ENCODE results near the gene HSPA4. TPM values are rescaled to one million over a fixed set of nuclear protein-coding genes. Genes with fewer than 3 reads are reported as not detected.

Gene HSPA4
- polyA plus RNA-seq, 1 donor (not counting 4 experiments of a cell fraction or from before 2014, with no cell fraction given): 119 TPM

DNA sequence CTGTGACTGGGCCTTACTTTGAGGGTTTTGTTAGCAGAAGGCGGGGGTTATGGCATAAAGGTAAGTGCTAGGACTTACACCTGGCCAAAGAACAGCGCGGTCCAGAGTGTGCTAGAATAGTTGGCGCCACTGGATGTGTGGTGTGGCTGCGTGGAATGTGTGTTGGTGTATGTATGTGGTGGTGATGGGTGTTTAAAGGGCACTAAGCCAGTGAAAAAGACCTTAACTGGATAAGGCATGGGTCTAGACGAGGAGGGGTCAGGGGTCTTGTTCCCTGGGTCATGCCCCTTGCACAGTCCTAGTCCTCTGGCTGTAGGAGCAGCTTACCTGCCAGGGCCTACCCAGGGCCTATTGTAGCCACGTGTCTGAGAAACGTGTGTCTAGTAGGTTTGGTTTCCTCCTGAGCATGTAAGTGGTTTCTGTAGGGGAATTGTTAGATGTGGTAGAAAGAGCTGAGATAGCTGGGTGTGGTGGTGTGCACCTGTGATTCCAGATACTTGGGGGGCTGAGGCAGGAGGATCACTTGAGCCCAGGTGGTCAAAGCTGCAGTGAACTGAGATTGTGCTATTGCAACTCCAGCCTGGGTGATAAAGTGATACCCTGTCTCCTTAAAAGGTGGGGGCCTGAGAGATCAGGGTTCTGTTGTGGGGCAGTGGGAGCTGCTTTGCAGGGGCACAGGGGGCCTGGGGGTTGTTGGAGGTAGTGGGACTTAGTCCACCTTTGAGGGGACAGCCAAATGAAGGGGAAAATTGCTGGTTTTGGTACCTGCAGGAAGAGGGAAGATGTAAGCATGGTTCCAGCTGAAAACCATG lies 55.2 kb downstream of the HSPA4 start:
- Histone ChIP-seq H3K79me2 (ENCODE audit: control insufficient read depth, insufficient read depth, low read length) (no peaks in the 10 kb centered on the region), H3K4me3 (ENCODE audit: control insufficient read depth in 2 of 3, extremely low read depth in 1 of 3, insufficient read depth in 2 of 3, low read depth in 1 of 3, low read length in 3 of 3) (no peak overlapping the region), H3K9ac (ENCODE audit: control insufficient read depth, extremely low read depth, insufficient read depth, low read length) (no peak overlapping the region), H4K20me1 (ENCODE audit: control insufficient read depth, extremely low read depth, insufficient read depth, low read length) (no peaks in the 10 kb centered on the region), H3K4me2 (ENCODE audit: control insufficient read depth, extremely low read depth, insufficient read depth, low read depth, low read length) (no peak overlapping the region), H3K9me3 (ENCODE audit: control insufficient read depth, low read depth, low read length) (no peaks in the 10 kb centered on the region), H3K27me3 (ENCODE audit: control insufficient read depth, extremely low read depth, insufficient read depth, low read length) (no peaks in the 10 kb centered on the region), H3K27ac (ENCODE audit: control insufficient read depth, insufficient read depth, low read length) (no peak overlapping the region), H3K9me1 (ENCODE audit: control insufficient read depth, extremely low read depth, insufficient read depth, low read length) (no peaks in the 10 kb centered on the region), H2AFZ (ENCODE audit: control insufficient read depth, low read length) (no peak overlapping the region), H3K4me1 (ENCODE audit: control insufficient read depth, extremely low read depth, insufficient read depth, low read length) (peaks cover 4% of the 10 kb centered on the region), H3K36me3 (ENCODE audit: control insufficient read depth in 2 of 2, extremely low read depth in 1 of 2, insufficient read depth in 2 of 2, low read length in 2 of 2) (peaks cover 10 to 16% of the 10 kb centered on the region in 2 experiments)
- no peak for DNase-seq (ENCODE audit: low read depth, low spot score)
- dilution Hi-C loops (cut with MboI; ENCODE audit: extremely low pct_ligation_motif_present, low sequenced_read_pairs): no loop called here
- TF ChIP-seq EZH2 (IDR thresholded peaks at IDR 0.05; ENCODE audit: low read length): no peak
- TF ChIP-seq, protein P1, sequence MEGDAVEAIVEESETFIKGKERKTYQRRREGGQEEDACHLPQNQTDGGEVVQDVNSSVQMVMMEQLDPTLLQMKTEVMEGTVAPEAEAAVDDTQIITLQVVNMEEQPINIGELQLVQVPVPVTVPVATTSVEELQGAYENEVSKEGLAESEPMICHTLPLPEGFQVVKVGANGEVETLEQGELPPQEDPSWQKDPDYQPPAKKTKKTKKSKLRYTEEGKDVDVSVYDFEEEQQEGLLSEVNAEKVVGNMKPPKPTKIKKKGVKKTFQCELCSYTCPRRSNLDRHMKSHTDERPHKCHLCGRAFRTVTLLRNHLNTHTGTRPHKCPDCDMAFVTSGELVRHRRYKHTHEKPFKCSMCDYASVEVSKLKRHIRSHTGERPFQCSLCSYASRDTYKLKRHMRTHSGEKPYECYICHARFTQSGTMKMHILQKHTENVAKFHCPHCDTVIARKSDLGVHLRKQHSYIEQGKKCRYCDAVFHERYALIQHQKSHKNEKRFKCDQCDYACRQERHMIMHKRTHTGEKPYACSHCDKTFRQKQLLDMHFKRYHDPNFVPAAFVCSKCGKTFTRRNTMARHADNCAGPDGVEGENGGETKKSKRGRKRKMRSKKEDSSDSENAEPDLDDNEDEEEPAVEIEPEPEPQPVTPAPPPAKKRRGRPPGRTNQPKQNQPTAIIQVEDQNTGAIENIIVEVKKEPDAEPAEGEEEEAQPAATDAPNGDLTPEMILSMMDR (optimal IDR thresholded peaks at IDR 0.05 in 1 of 3, IDR thresholded peaks at IDR 0.05 in 1 of 3, conservative IDR thresholded peaks at IDR 0.05 in 1 of 3; ENCODE audit: extremely low read depth in 1 of 3, insufficient read depth in 2 of 3, low read length in 3 of 3): no peak
- no peak for FAIRE-seq

DNA sequence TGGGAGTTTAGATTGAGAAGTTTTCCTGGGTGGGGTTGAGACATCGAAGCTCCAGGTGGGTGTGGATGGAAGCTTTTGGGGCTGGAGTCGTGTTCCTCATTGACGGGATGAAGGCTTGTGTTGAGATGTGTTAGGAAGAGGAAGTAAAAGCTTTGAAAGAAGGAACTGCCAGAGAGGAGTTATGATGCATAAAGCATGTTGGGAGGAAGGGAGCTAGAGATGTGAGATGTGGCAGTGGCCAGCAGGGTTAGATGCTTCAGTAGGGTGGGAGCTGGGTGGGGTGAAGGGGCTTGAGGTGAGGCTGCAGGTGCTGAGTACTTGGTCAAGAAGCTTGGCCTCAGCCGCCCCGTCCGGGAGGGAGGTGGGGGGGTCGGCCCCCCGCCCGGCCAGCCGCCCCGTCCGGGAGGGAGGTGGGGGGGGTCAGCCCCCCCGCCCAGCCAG lies 56.7 kb downstream of the HSPA4 start:
- H3K4me2 ChIP-seq (ENCODE audit: control insufficient read depth, extremely low read depth, insufficient read depth, low read depth, low read length): no peak overlapping the region
- no peaks in the 10 kb centered on the region for H3K9me1 ChIP-seq (ENCODE audit: control insufficient read depth, extremely low read depth, insufficient read depth, low read length)
- H3K9ac ChIP-seq (ENCODE audit: control insufficient read depth, extremely low read depth, insufficient read depth, low read length): no peak overlapping the region
- H3K27me3 ChIP-seq (ENCODE audit: control insufficient read depth, extremely low read depth, insufficient read depth, low read length): no peaks in the 10 kb centered on the region
- DNase-seq (ENCODE audit: low read depth, low spot score) (no peak), FAIRE-seq (no peak)
- H3K4me3 ChIP-seq (ENCODE audit: control insufficient read depth in 2 of 3, extremely low read depth in 1 of 3, insufficient read depth in 2 of 3, low read depth in 1 of 3, low read length in 3 of 3): no peak overlapping the region
- H3K4me1 ChIP-seq (ENCODE audit: control insufficient read depth, extremely low read depth, insufficient read depth, low read length): peaks cover 9% of the 10 kb centered on the region
- dilution Hi-C loops (cut with MboI; ENCODE audit: extremely low pct_ligation_motif_present, low sequenced_read_pairs): no loop called here
- no peak overlapping the region for H3K27ac ChIP-seq (ENCODE audit: control insufficient read depth, insufficient read depth, low read length)
- no peaks in the 10 kb centered on the region for H3K79me2 ChIP-seq (ENCODE audit: control insufficient read depth, insufficient read depth, low read length)
- no peaks in the 10 kb centered on the region for H4K20me1 ChIP-seq (ENCODE audit: control insufficient read depth, extremely low read depth, insufficient read depth, low read length)
- no peak for TF ChIP-seq EZH2 (IDR thresholded peaks at IDR 0.05; ENCODE audit: low read length)
- H3K9me3 ChIP-seq (ENCODE audit: control insufficient read depth, low read depth, low read length): no peaks in the 10 kb centered on the region
- H2AFZ ChIP-seq (ENCODE audit: control insufficient read depth, low read length): no peak overlapping the region
- peaks cover 5 to 12% of the 10 kb centered on the region in 2 experiments for H3K36me3 ChIP-seq (ENCODE audit: control insufficient read depth in 2 of 2, extremely low read depth in 1 of 2, insufficient read depth in 2 of 2, low read length in 2 of 2)
